Parathyroid adenoma (tissue), 2 donors: ENCODE data around the gene SDC4.

Experiments used
- H2AFZ ChIP-seq: fragments of 300-600 bp; sonication (generic); one replicate; pipeline ENCODE4 v1.7.0; 2017; ENCODE audit warnings: antibody characterized with exemption, mild to moderate bottlenecking
- H3K27ac ChIP-seq: fragments of 300-600 bp; sonication (generic); one replicate; pipeline ENCODE4 v1.7.0; 2017
- H3K27me3 ChIP-seq: fragments of 300-600 bp; sonication (generic); one replicate; pipeline ENCODE4 v1.7.0; 2017; ENCODE audit warnings: low read length; ENCODE audit not compliant: control insufficient read depth, insufficient read depth
- H3K36me3 ChIP-seq: fragments of 300-600 bp; sonication (generic); one replicate; pipeline ENCODE4 v1.7.0; 2017; ENCODE audit warnings: low read length; ENCODE audit not compliant: control insufficient read depth, insufficient read depth
- H3K4me1 ChIP-seq: fragments of 300-600 bp; sonication (generic); one replicate; pipeline ENCODE4 v1.7.0; 2017; ENCODE audit warnings: control low read depth
- H3K4me2 ChIP-seq: fragments of 300-600 bp; sonication (generic); one replicate; pipeline ENCODE4 v1.7.0; 2017; ENCODE audit warnings: low read length
- H3K4me3 ChIP-seq: fragments of 300-600 bp; sonication (generic); one replicate; pipeline ENCODE4 v1.7.0; 2017; ENCODE audit warnings: low read depth, low read length
- H3K79me2 ChIP-seq: fragments of 300-600 bp; sonication (generic); one replicate; pipeline ENCODE4 v1.7.0; 2017; ENCODE audit warnings: control low read depth
- H3K9ac ChIP-seq: fragments of 300-600 bp; sonication (generic); one replicate; pipeline ENCODE4 v1.7.0; 2017; ENCODE audit warnings: mild to moderate bottlenecking
- H3K9me3 ChIP-seq: fragments of 300-600 bp; sonication (generic); one replicate; pipeline ENCODE4 v1.7.0; 2017; ENCODE audit warnings: low read length; ENCODE audit not compliant: control insufficient read depth
- CTCF ChIP-seq: fragments of 300-600 bp; sonication (generic); IDR thresholded peaks from one replicate; pipeline ENCODE4 v1.7.0; 2017; ENCODE audit warnings: antibody characterized with exemption, mild to moderate bottlenecking
- donor health status: primary hyperparathyroidism.

Gene SDC4

GRCh38 chr20:45299786-45300185 lies 48.4 kb downstream of the SDC4 start:
- no peak overlapping the region for H3K9ac ChIP-seq
- H3K27me3 ChIP-seq: no peaks in the 10 kb centered on the region
- no peaks in the 10 kb centered on the region for H3K79me2 ChIP-seq
- no peak overlapping the region for H3K4me2 ChIP-seq
- no peak overlapping the region for H3K4me3 ChIP-seq
- TF ChIP-seq CTCF: no peak
- H2AFZ ChIP-seq: no peak overlapping the region
- H3K4me1 ChIP-seq: no peaks in the 10 kb centered on the region
- no peak overlapping the region for H3K27ac ChIP-seq
- no peaks in the 10 kb centered on the region for H3K9me3 ChIP-seq
- H3K36me3 ChIP-seq: no peaks in the 10 kb centered on the region

GRCh38 chr20:45297786-45298497 lies 50.3 kb downstream of the SDC4 start:
- no peak overlapping the region for H3K9ac ChIP-seq

GRCh38 chr20:45294659-45295058 lies 53.6 kb downstream of the SDC4 start:
- Histone ChIP-seq H3K4me3 (no peak overlapping the region), H3K9ac (no peak overlapping the region), H2AFZ (no peak overlapping the region), H3K4me1 (no peaks in the 10 kb centered on the region), H3K36me3 (no peaks in the 10 kb centered on the region), H3K9me3 (no peaks in the 10 kb centered on the region), H3K27ac (no peak overlapping the region), H3K79me2 (no peaks in the 10 kb centered on the region), H3K27me3 (no peaks in the 10 kb centered on the region), H3K4me2 (no peak overlapping the region)
- no peak for TF ChIP-seq CTCF

More at GRCh38 chr20:45297786-45298497, 50.3 kb downstream of the SDC4 start:
- Histone ChIP-seq H2AFZ (no peak overlapping the region), H3K4me3 (no peak overlapping the region), H3K4me1 (no peaks in the 10 kb centered on the region), H3K36me3 (no peaks in the 10 kb centered on the region), H3K4me2 (no peak overlapping the region), H3K79me2 (no peaks in the 10 kb centered on the region), H3K27me3 (no peaks in the 10 kb centered on the region), H3K27ac (no peak overlapping the region), H3K9me3 (no peaks in the 10 kb centered on the region)
- TF ChIP-seq CTCF: no peak

GRCh38 chr20:45294003-45294368 lies 54.2 kb downstream of the SDC4 start:
- Histone ChIP-seq H3K4me1 (no peaks in the 10 kb centered on the region), H3K27me3 (no peaks in the 10 kb centered on the region), H3K79me2 (no peaks in the 10 kb centered on the region), H2AFZ (peak overlapping the region; percentile 76), H3K9me3 (no peaks in the 10 kb centered on the region), H3K36me3 (no peaks in the 10 kb centered on the region), H3K4me3 (peak overlapping the region; percentile 52), H3K4me2 (no peak overlapping the region), H3K27ac (no peak overlapping the region), H3K9ac (peak overlapping the region; percentile 14)
- TF ChIP-seq CTCF: no peak
